Fibroblast of the conjunctiva (primary cell): ENCODE results near the gene SYTL1.
A peak's percentile ranks its signal among the peaks of the same experiment; 100 is the strongest.

Source experiments
- DNase-seq: peaks from one replicate; pipeline ENCODE4 v3.0.0-alpha.2; 2010; ENCODE audit warnings: low read depth

Gene SYTL1

GRCh38 chr1:27403065-27403726, 61.4 kb downstream of the SYTL1 start:
- peak; percentile 66 for DNase-seq
